Mesenchymal stem cell (in vitro differentiated cells and primary cell): ENCODE results near the gene CCL1. TPM values are rescaled to one million over a fixed set of nuclear protein-coding genes. Genes with fewer than 3 reads are reported as not detected.

ENCODE experiments used
- DNase-seq: peaks from one replicate; pipeline ENCODE4 v3.0.0-alpha.2; 2013
- H2AFZ ChIP-seq: one replicate; pipeline ENCODE4 v1.6.1; 2013; ENCODE audit warnings: low read depth, mild to moderate bottlenecking, control low read depth, inconsistent platforms, low read length, moderate library complexity
- H2AK5ac ChIP-seq: 2 replicates; pipeline ENCODE4 v1.6.1; 2013; ENCODE audit warnings: low read length, moderate library complexity, mild to moderate bottlenecking, inconsistent platforms; ENCODE audit not compliant: severe bottlenecking
- H2BK120ac ChIP-seq: one replicate; pipeline ENCODE4 v1.6.1; 2013; ENCODE audit warnings: low read depth, mild to moderate bottlenecking, inconsistent platforms, low read length, moderate library complexity
- H2BK12ac ChIP-seq, 2 experiments: one replicate each; pipeline ENCODE4 v1.6.1; 2013; ENCODE audit warnings: inconsistent platforms in 2 of 2, low read length in 2 of 2, mild to moderate bottlenecking in 2 of 2, moderate library complexity in 2 of 2, control low read depth in 1 of 2
- H2BK15ac ChIP-seq: one replicate; pipeline ENCODE4 v1.6.1; 2013; ENCODE audit warnings: mild to moderate bottlenecking, low read depth, inconsistent platforms; ENCODE audit not compliant: poor library complexity, severe bottlenecking
- H2BK5ac ChIP-seq: 2 replicates; pipeline ENCODE4 v1.6.1; 2013; ENCODE audit warnings: low read depth, mild to moderate bottlenecking, low read length, control low read depth, inconsistent platforms; ENCODE audit not compliant: poor library complexity, severe bottlenecking
- H3K14ac ChIP-seq, 2 experiments: one replicate each; pipeline ENCODE4 v1.6.1; 2013; ENCODE audit warnings: inconsistent platforms in 2 of 2, low read length in 2 of 2, control low read depth in 1 of 2, mild to moderate bottlenecking in 1 of 2, moderate library complexity in 1 of 2
- H3K18ac ChIP-seq, 2 experiments: one replicate each; pipeline ENCODE4 v1.6.1; 2013; ENCODE audit warnings: inconsistent platforms in 2 of 2, low read length in 2 of 2, control low read depth in 1 of 2, low read depth in 1 of 2, mild to moderate bottlenecking in 1 of 2
- H3K23ac ChIP-seq, 2 experiments: one replicate each; pipeline ENCODE4 v1.6.1; 2013; ENCODE audit warnings: inconsistent platforms in 2 of 2, low read length in 2 of 2, mild to moderate bottlenecking in 2 of 2, moderate library complexity in 2 of 2, control low read depth in 1 of 2
- H3K27ac ChIP-seq: 2 replicates; pipeline ENCODE4 v1.5.1; 2013; ENCODE audit warnings: mild to moderate bottlenecking, moderate library complexity, low read length, control low read depth, inconsistent platforms; ENCODE audit not compliant: poor library complexity, severe bottlenecking
- H3K27me3 ChIP-seq, 2 experiments: 2 replicates each; pipeline versions ENCODE4 v1.6.1 to v1.7.0; 2013; ENCODE audit warnings: low read length in 2 of 2, mild to moderate bottlenecking in 2 of 2, moderate library complexity in 2 of 2, control low read depth in 1 of 2, inconsistent platforms in 1 of 2; ENCODE audit not compliant: control insufficient read depth in 1 of 2, insufficient read depth in 1 of 2
- H3K36me3 ChIP-seq, 2 experiments: 2 replicates each; pipeline versions ENCODE4 v1.6.1 to v1.7.0; 2013; ENCODE audit warnings: low read length in 2 of 2, control low read depth in 1 of 2, inconsistent platforms in 1 of 2, low read depth in 1 of 2, mild to moderate bottlenecking in 1 of 2; ENCODE audit not compliant: insufficient read depth in 2 of 2, control insufficient read depth in 1 of 2
- H3K4ac ChIP-seq, 2 experiments: one replicate each; pipeline ENCODE4 v1.6.1; 2013; ENCODE audit warnings: inconsistent platforms in 2 of 2, low read length in 2 of 2, mild to moderate bottlenecking in 2 of 2, moderate library complexity in 2 of 2, control low read depth in 1 of 2, low read depth in 1 of 2
- H3K4me1 ChIP-seq: 2 replicates; pipeline ENCODE4 v1.6.1; 2013; ENCODE audit warnings: low read depth, low read length, control low read depth; ENCODE audit not compliant: control insufficient read depth, insufficient read depth
- H3K4me2 ChIP-seq: 2 replicates; pipeline ENCODE4 v1.6.1; 2013; ENCODE audit warnings: low read length, mild to moderate bottlenecking, inconsistent platforms; ENCODE audit not compliant: poor library complexity, severe bottlenecking
- H3K4me3 ChIP-seq, 2 experiments: 2 replicates each; pipeline versions ENCODE4 v1.5.1 to v1.7.0; 2013; ENCODE audit warnings: low read length in 2 of 2, mild to moderate bottlenecking in 2 of 2, control low read depth in 1 of 2, low read depth in 1 of 2; ENCODE audit not compliant: insufficient read depth in 1 of 2
- H3K79me1 ChIP-seq: replicated peaks from 2 replicates; pipeline ENCODE4 v1.6.1; 2013; ENCODE audit warnings: mild to moderate bottlenecking, control low read depth, low read length, inconsistent platforms; ENCODE audit not compliant: poor library complexity, severe bottlenecking
- H3K9ac ChIP-seq: 2 replicates; pipeline ENCODE4 v1.7.0; 2013; ENCODE audit warnings: mild to moderate bottlenecking, low read length, moderate library complexity
- H3K9me3 ChIP-seq: 2 replicates; pipeline ENCODE4 v1.7.0; 2013; ENCODE audit warnings: mild to moderate bottlenecking, low read length; ENCODE audit not compliant: control insufficient read depth
- H4K8ac ChIP-seq: one replicate; pipeline ENCODE4 v1.6.1; 2013; ENCODE audit warnings: inconsistent platforms, mild to moderate bottlenecking, low read length, moderate library complexity
- H4K91ac ChIP-seq: one replicate; pipeline ENCODE4 v1.6.1; 2013; ENCODE audit warnings: mild to moderate bottlenecking, low read length, inconsistent platforms
- WGBS: methylation state at CpG from one replicate; pipeline ENCODE4 v1.1.7; 2013; ENCODE audit warnings: mixed read lengths; 5-methylcytosine and 5-hydroxymethylcytosine counted together
- polyA plus RNA-seq, 2 experiments: library from polyadenylated mRNA; stranded (reverse); fragments of 200-250 nt; gene quantifications; one replicate each; pipeline ENCODE4 v1.2.3, GENCODE V29; 2013

The CCL1 gene, protein sequence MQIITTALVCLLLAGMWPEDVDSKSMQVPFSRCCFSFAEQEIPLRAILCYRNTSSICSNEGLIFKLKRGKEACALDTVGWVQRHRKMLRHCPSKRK
- polyA plus RNA-seq (2013, experiment 1 of 2): not detected
- not detected for polyA plus RNA-seq (2013, experiment 2 of 2)

- no peak within 1 kb of the TSS for H2BK5ac ChIP-seq
- H4K91ac ChIP-seq: no peak within 1 kb of the TSS
- peaks cover 0 to 61% of the 10 kb centered on the region in 2 experiments for H3K27me3 ChIP-seq
- no peaks in the 10 kb centered on the region for H3K4me1 ChIP-seq
- H4K8ac ChIP-seq: no peak within 1 kb of the TSS
- DNase-seq: no peak
- H3K27ac ChIP-seq: no peak within 1 kb of the TSS
- no peak within 1 kb of the TSS for H2BK120ac ChIP-seq
- H3K4ac ChIP-seq: no peak within 1 kb of the TSS
- H2BK15ac ChIP-seq: no peak within 1 kb of the TSS
- no peak within 1 kb of the TSS for H2AFZ ChIP-seq
- H3K4me2 ChIP-seq: no peak within 1 kb of the TSS
- WGBS: 55% methylated on average over 4 of the region's 5 CpGs
- H3K18ac ChIP-seq: no peak within 1 kb of the TSS
- no peak within 1 kb of the TSS for H3K4me3 ChIP-seq
- H2BK12ac ChIP-seq: no peak within 1 kb of the TSS
- no peaks in the 10 kb centered on the region for H3K9me3 ChIP-seq
- H3K14ac ChIP-seq: no peak within 1 kb of the TSS
- no peaks in the 10 kb centered on the region for H3K79me1 ChIP-seq
- no peak within 1 kb of the TSS for H3K23ac ChIP-seq
- H3K9ac ChIP-seq: no peak within 1 kb of the TSS
- H2AK5ac ChIP-seq: no peak within 1 kb of the TSS
- H3K36me3 ChIP-seq: no peaks in the 10 kb centered on the region
Measured at GRCh38 chr17:34363183-34363661, at the start of gene CCL1. TSS of gene CCL1 (minus strand) at chr17:34363233. CDS start at chr17:34363161, 72 bp downstream.

DNA sequence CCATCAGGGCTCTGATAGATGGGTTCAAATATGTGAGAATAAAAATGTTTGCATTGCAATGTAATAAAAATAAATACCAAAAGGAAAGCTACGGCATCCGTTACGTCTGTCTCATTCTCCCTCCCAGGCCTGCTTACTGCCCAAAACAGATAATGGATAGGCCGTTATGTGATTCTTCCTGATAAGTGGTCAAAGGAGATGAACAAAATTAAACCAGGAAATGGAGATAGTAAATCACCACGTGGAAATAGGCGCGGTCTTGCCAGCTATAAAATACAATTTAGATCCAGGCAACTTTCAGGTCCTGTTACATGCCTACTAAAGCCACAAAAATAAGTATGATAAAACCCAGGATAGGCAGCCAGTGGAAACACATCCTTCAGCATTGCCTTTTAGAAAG lies 49.5 kb upstream of the CCL1 start:
- Histone ChIP-seq H2AFZ (no peak overlapping the region), H3K4ac (no peak overlapping the region), H3K18ac (no peak overlapping the region), H4K91ac (no peak overlapping the region), H3K14ac (no peak overlapping the region), H2BK5ac (no peak overlapping the region), H3K4me1 (no peaks in the 10 kb centered on the region), H3K36me3 (no peaks in the 10 kb centered on the region), H2BK15ac (no peak overlapping the region), H3K23ac (no peak overlapping the region), H2BK120ac (no peak overlapping the region), H3K9me3 (no peaks in the 10 kb centered on the region), H3K4me2 (no peak overlapping the region), H3K27me3 (peaks cover 0 to 54% of the 10 kb centered on the region in 2 experiments), H3K9ac (no peak overlapping the region), H3K4me3 (no peak overlapping the region), H4K8ac (no peak overlapping the region), H3K27ac (no peak overlapping the region), H3K79me1 (no peaks in the 10 kb centered on the region), H2AK5ac (no peak overlapping the region), H2BK12ac (no peak overlapping the region)
- WGBS: 58% methylated on average over 5 of the region's 7 CpGs
- DNase-seq: no peak

GRCh38 chr17:34411646-34412421 lies 48.8 kb upstream of the CCL1 start:
- Histone ChIP-seq H3K4ac (no peak overlapping the region), H3K79me1 (no peaks in the 10 kb centered on the region), H3K9me3 (no peaks in the 10 kb centered on the region), H3K9ac (no peak overlapping the region), H2BK12ac (no peak overlapping the region), H3K27me3 (peaks cover 0 to 57% of the 10 kb centered on the region in 2 experiments), H3K18ac (no peak overlapping the region), H3K23ac (no peak overlapping the region), H3K14ac (no peak overlapping the region), H3K4me3 (no peak overlapping the region), H3K4me1 (no peaks in the 10 kb centered on the region), H3K27ac (no peak overlapping the region), H2AFZ (no peak overlapping the region), H2BK5ac (no peak overlapping the region), H2BK15ac (no peak overlapping the region), H4K8ac (no peak overlapping the region), H2BK120ac (no peak overlapping the region), H3K4me2 (no peak overlapping the region), H3K36me3 (no peaks in the 10 kb centered on the region), H2AK5ac (no peak overlapping the region), H4K91ac (no peak overlapping the region)
- WGBS: 71% methylated on average over 3 of the region's 5 CpGs
- DNase-seq: no peak

GRCh38 chr17:34409352-34409751 lies 46.3 kb upstream of the CCL1 start:
- Histone ChIP-seq H2BK120ac (no peak overlapping the region), H2AK5ac (no peak overlapping the region), H3K27ac (no peak overlapping the region), H4K8ac (no peak overlapping the region), H3K14ac (no peak overlapping the region), H3K4me1 (no peaks in the 10 kb centered on the region), H2BK5ac (no peak overlapping the region), H2BK12ac (no peak overlapping the region), H3K27me3 (peaks cover 0 to 49% of the 10 kb centered on the region in 2 experiments), H3K9ac (no peak overlapping the region), H3K4me2 (no peak overlapping the region), H3K36me3 (no peaks in the 10 kb centered on the region), H2BK15ac (no peak overlapping the region), H4K91ac (no peak overlapping the region), H2AFZ (no peak overlapping the region), H3K18ac (no peak overlapping the region), H3K4ac (no peak overlapping the region), H3K23ac (no peak overlapping the region), H3K9me3 (no peaks in the 10 kb centered on the region), H3K4me3 (no peak overlapping the region), H3K79me1 (no peaks in the 10 kb centered on the region)
- 78% methylated on average over 3 of the region's 4 CpGs for WGBS
- no peak for DNase-seq
